Keratinocyte (primary cell): Measurements from ENCODE around the gene AMIGO2. TPM values are rescaled to one million over a fixed set of nuclear protein-coding genes. Genes with fewer than 3 reads are reported as not detected.

Experiments
- DNase-seq: peaks from one replicate; pipeline ENCODE4 v3.0.0-alpha.2; 2011; ENCODE audit warnings: low read depth, missing footprints, low spot score
- FAIRE-seq: peaks from 2 replicates; lab custom pipeline; 2011; peaks lifted over from hg19 to GRCh38; lab: Jason Lieb, UNC
- H2AFZ ChIP-seq: 2 replicates; pipeline ENCODE4 v1.6.0; 2012; ENCODE audit warnings: low read length, control low read depth, inconsistent platforms; ENCODE audit not compliant: control insufficient read depth
- H3K27ac ChIP-seq: 2 replicates; pipeline ENCODE4 v1.5.1; 2011; ENCODE audit warnings: low read length; ENCODE audit not compliant: control insufficient read depth, insufficient read depth
- H3K27me3 ChIP-seq: 3 replicates; pipeline ENCODE4 v1.6.0; 2011; ENCODE audit warnings: low read length; ENCODE audit not compliant: control insufficient read depth, insufficient read depth; ENCODE audit errors: extremely low read depth
- H3K36me3 ChIP-seq, 2 experiments: 2 replicates in 1 of 2; 3 replicates in 1 of 2; pipeline ENCODE4 v1.5.1; 2011; ENCODE audit warnings: low read length in 2 of 2, mild to moderate bottlenecking in 1 of 2; ENCODE audit not compliant: control insufficient read depth in 2 of 2, insufficient read depth in 2 of 2; ENCODE audit errors: extremely low read depth in 1 of 2
- H3K4me1 ChIP-seq: 3 replicates; pipeline ENCODE4 v1.5.1; 2011; ENCODE audit warnings: low read length; ENCODE audit not compliant: control insufficient read depth, insufficient read depth; ENCODE audit errors: extremely low read depth
- H3K4me2 ChIP-seq: 3 replicates; pipeline ENCODE4 v1.6.0; 2011; ENCODE audit warnings: low read depth, low read length; ENCODE audit not compliant: control insufficient read depth, insufficient read depth; ENCODE audit errors: extremely low read depth
- H3K4me3 ChIP-seq, 3 experiments: fragments of 200-600 bp in 1 of 3; sonication (generic) in 1 of 3; 2 replicates in 2 of 3; 3 replicates in 1 of 3; pipeline ENCODE4 v1.5.1; 2011 to 2016; ENCODE audit warnings: low read length in 3 of 3, mild to moderate bottlenecking in 3 of 3, control low read depth in 2 of 3, inconsistent platforms in 1 of 3, low read depth in 1 of 3, mixed read lengths in 1 of 3, mixed run types in 1 of 3, moderate library complexity in 1 of 3; ENCODE audit not compliant: control insufficient read depth in 2 of 3, insufficient read depth in 2 of 3; ENCODE audit errors: extremely low read depth in 1 of 3
- H3K79me2 ChIP-seq: 2 replicates; pipeline ENCODE4 v1.6.0; 2012; ENCODE audit warnings: low read length; ENCODE audit not compliant: control insufficient read depth, insufficient read depth
- H3K9ac ChIP-seq: 3 replicates; pipeline ENCODE4 v1.6.0; 2011; ENCODE audit warnings: low read length; ENCODE audit not compliant: control insufficient read depth, insufficient read depth; ENCODE audit errors: extremely low read depth
- H3K9me1 ChIP-seq: 3 replicates; pipeline ENCODE4 v1.6.0; 2011; ENCODE audit warnings: low read length; ENCODE audit not compliant: control insufficient read depth, insufficient read depth; ENCODE audit errors: extremely low read depth
- H3K9me3 ChIP-seq: 2 replicates; pipeline ENCODE4 v1.5.1; 2012; ENCODE audit warnings: low read depth, low read length; ENCODE audit not compliant: control insufficient read depth
- H4K20me1 ChIP-seq: 3 replicates; pipeline ENCODE4 v1.6.0; 2011; ENCODE audit warnings: low read length; ENCODE audit not compliant: control insufficient read depth, insufficient read depth; ENCODE audit errors: extremely low read depth
- CTCF ChIP-seq, 3 experiments: IDR thresholded peaks in 1 of 3; conservative IDR thresholded peaks in 1 of 3; optimal IDR thresholded peaks in 1 of 3; 2 replicates in 2 of 3; 3 replicates in 1 of 3; pipeline versions ENCODE3 to v1.5.1; 2011; ENCODE audit warnings: low read length in 3 of 3, mild to moderate bottlenecking in 3 of 3, moderate library complexity in 2 of 3, control low read depth in 1 of 3, inconsistent platforms in 1 of 3; ENCODE audit not compliant: insufficient read depth in 2 of 3; ENCODE audit errors: extremely low read depth in 1 of 3
- EZH2 ChIP-seq: IDR thresholded peaks from one replicate; pipeline ENCODE4 v1.6.1; 2012; ENCODE audit warnings: inconsistent platforms, mild to moderate bottlenecking, low read length, moderate library complexity
- dilution Hi-C: fragments of 300-500 bp; cut with MboI; formaldehyde crosslinking; loops from one replicate; pipeline ENCODE4 v1.7.0; 2020; ENCODE audit warnings: low sequenced_read_pairs; ENCODE audit not compliant: extremely low pct_ligation_motif_present
- polyA plus RNA-seq, 5 experiments: library from polyadenylated mRNA; depleted of rRNA in 3 of 5; stranded (reverse) in 3 of 5; stranded (forward) in 1 of 5; unstranded in 1 of 5; fragments of >200 nt; gene quantifications; 1 replicate in 1 of 5; 2 replicates in 3 of 5; 3 replicates in 1 of 5; pipeline versions ENCODE4 v1.2.1 to v1.2.3, GENCODE V29; 2011 to 2012; ENCODE audit warnings: missing spikeins in 2 of 5, low read depth in 1 of 5, low replicate concordance in 1 of 5

AMIGO2 gene
- polyA plus RNA-seq, 1 donor (not counting 4 experiments of a cell fraction or from before 2014, with no cell fraction given): 71.3 TPM

- H4K20me1 ChIP-seq: no peaks in the 10 kb centered on the region
- no peaks in the 10 kb centered on the region for H3K79me2 ChIP-seq
- H3K4me2 ChIP-seq: no peak overlapping the region
- DNase-seq (no peak), FAIRE-seq (no peak)
- no peaks in the 10 kb centered on the region for H3K9me1 ChIP-seq
- H2AFZ ChIP-seq: no peak overlapping the region
- no peaks in the 10 kb centered on the region for H3K27me3 ChIP-seq
- dilution Hi-C loops: no loop called here
- no peak overlapping the region for H3K4me3 ChIP-seq
- no peak overlapping the region for H3K9ac ChIP-seq
- TF ChIP-seq EZH2 (no peak), CTCF (optimal IDR thresholded peaks at IDR 0.05 in 1 of 3, IDR thresholded peaks at IDR 0.05 in 1 of 3, conservative IDR thresholded peaks at IDR 0.05 in 1 of 3; ENCODE audit: extremely low read depth in 1 of 3, insufficient read depth in 2 of 3, low read length in 3 of 3) (no peak)
- H3K36me3 ChIP-seq: peaks cover 0 to 3% of the 10 kb centered on the region in 2 experiments
- H3K4me1 ChIP-seq: peaks cover 41% of the 10 kb centered on the region
- H3K9me3 ChIP-seq: no peaks in the 10 kb centered on the region
- peak overlapping the region; percentile 78 for H3K27ac ChIP-seq
Measured at GRCh38 chr12:47098099-47098498, 18.3 kb upstream of the AMIGO2 start.

DNA sequence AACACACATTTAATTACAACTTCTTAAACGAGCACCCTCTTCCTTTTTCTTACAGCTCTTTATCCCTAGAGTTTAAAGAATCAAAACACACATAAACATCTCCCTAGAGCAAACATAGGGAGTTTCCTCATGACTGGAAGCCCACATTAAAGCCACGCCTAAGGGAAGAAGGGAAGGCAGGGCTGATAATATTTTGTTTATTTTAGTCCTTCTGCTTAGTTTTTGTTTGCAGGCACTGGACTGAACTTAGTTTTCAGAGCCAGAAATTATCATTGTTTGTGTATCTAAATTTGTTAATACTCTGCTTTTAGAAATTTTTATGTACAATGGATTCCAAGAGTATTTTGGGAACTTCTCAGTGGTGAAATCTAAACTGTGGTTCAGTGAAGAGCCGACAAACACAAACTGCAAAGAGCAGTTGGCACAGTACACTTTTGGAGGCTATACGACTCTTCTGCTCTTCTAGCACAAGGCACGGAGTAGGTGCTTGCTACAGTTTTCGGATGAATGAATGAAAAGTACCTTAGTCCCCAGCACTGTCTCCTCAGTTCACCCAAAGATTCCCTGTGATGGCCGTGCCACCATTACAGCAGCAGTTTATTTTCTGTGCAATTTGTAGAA is 17.6 kb upstream of the AMIGO2 start:
- Histone ChIP-seq H4K20me1 (no peaks in the 10 kb centered on the region), H3K9me1 (no peaks in the 10 kb centered on the region), H3K4me2 (no peak overlapping the region), H3K4me1 (peaks cover 41% of the 10 kb centered on the region), H3K9me3 (no peaks in the 10 kb centered on the region), H3K4me3 (no peak overlapping the region), H3K9ac (peak overlapping the region; percentile 30), H3K27me3 (no peaks in the 10 kb centered on the region), H3K79me2 (no peaks in the 10 kb centered on the region), H3K27ac (peak overlapping the region; percentile 78), H3K36me3 (peaks cover 0 to 3% of the 10 kb centered on the region in 2 experiments), H2AFZ (no peak overlapping the region)
- TF ChIP-seq CTCF (optimal IDR thresholded peaks at IDR 0.05 in 1 of 3, IDR thresholded peaks at IDR 0.05 in 1 of 3, conservative IDR thresholded peaks at IDR 0.05 in 1 of 3; ENCODE audit: extremely low read depth in 1 of 3, insufficient read depth in 2 of 3, low read length in 3 of 3) (no peak), EZH2 (no peak)
- dilution Hi-C loops: no loop called here
- DNase-seq (no peak), FAIRE-seq (peak; percentile 73)
